H1 (cell line): ENCODE measurements around the gene EPHB1. TPM values are rescaled to one million over a fixed set of nuclear protein-coding genes. Genes with fewer than 3 reads are reported as not detected.
A peak's percentile ranks its signal among the peaks of the same experiment; 100 is the strongest.

Experiments used
- CTCF ChIA-PET: fragments of 300-600 bp; sonication (Branson Sonifier 250); formaldehyde crosslinking; loops from one replicate; lab custom pipeline; 2021; ENCODE audit not compliant: partially characterized antibody; lab: Charles Lee
- POLR2A ChIA-PET: fragments of 300-600 bp; sonication (Branson Sonifier 250); formaldehyde crosslinking; loops from one replicate; lab custom pipeline; 2021; ENCODE audit warnings: inconsistent platforms; ENCODE audit not compliant: partially characterized antibody; lab: Charles Lee
- DNase-seq, 2 experiments: peaks; one replicate each; pipeline versions ENCODE4 v3.0.0 to v3.0.0-alpha.2; 2010 to 2022; ENCODE audit warnings: low spot score in 2 of 2, low read depth in 1 of 2, mixed read lengths in 1 of 2
- FAIRE-seq: peaks from 2 replicates; lab custom pipeline; 2011; peaks lifted over from hg19 to GRCh38; lab: Jason Lieb, UNC
- H2AFZ ChIP-seq: 2 replicates; pipeline ENCODE4 v1.8.1; 2012; ENCODE audit warnings: low read length, inconsistent platforms
- H2AK5ac ChIP-seq: 2 replicates; pipeline ENCODE4 v1.6.1; 2013; ENCODE audit warnings: low read depth, low read length
- H2BK120ac ChIP-seq: replicated peaks from 2 replicates; pipeline ENCODE3; 2013; ENCODE audit warnings: low read depth, low read length, inconsistent platforms
- H2BK12ac ChIP-seq: 2 replicates; pipeline ENCODE4 v1.6.1; 2013; ENCODE audit warnings: low read depth, low read length
- H2BK15ac ChIP-seq: 2 replicates; pipeline ENCODE4 v1.6.1; 2013; ENCODE audit warnings: low read length
- H2BK20ac ChIP-seq: 2 replicates; pipeline ENCODE4 v1.6.1; 2013; ENCODE audit warnings: low read length
- H2BK5ac ChIP-seq: 2 replicates; pipeline ENCODE4 v1.6.1; 2013; ENCODE audit warnings: low read depth, low read length
- H3K14ac ChIP-seq: 2 replicates; pipeline ENCODE4 v1.6.1; 2013; ENCODE audit warnings: inconsistent platforms; ENCODE audit not compliant: insufficient read length
- H3K18ac ChIP-seq: 2 replicates; pipeline ENCODE4 v1.6.1; 2013; ENCODE audit warnings: low read length; ENCODE audit errors: extremely low read depth
- H3K23ac ChIP-seq: 2 replicates; pipeline ENCODE4 v1.6.1; 2013; ENCODE audit warnings: inconsistent platforms; ENCODE audit not compliant: insufficient read length
- H3K23me2 ChIP-seq: 2 replicates; pipeline ENCODE4 v1.6.1; 2013; ENCODE audit warnings: low read depth, low read length
- H3K27ac ChIP-seq: 2 replicates; pipeline ENCODE4 v1.6.1; 2011; ENCODE audit warnings: low read depth, low read length, inconsistent platforms
- H3K27me3 ChIP-seq, 4 experiments: replicated peaks in 1 of 4; 1 replicate in 1 of 4; 2 replicates in 3 of 4; pipeline versions ENCODE4 v1.6.1 to v1.8.1; 2011 to 2013; ENCODE audit warnings: low read length in 3 of 4, mild to moderate bottlenecking in 3 of 4, inconsistent platforms in 2 of 4, mixed read lengths in 2 of 4, moderate library complexity in 1 of 4; ENCODE audit not compliant: control insufficient read depth in 3 of 4, insufficient read depth in 3 of 4; ENCODE audit errors: extremely low read depth in 1 of 4
- H3K36me3 ChIP-seq, 4 experiments: 2 replicates each; pipeline versions ENCODE4 v1.6.1 to v1.8.1; 2011 to 2013; ENCODE audit warnings: mild to moderate bottlenecking in 4 of 4, low read length in 3 of 4, moderate library complexity in 2 of 4, control low read depth in 1 of 4, inconsistent platforms in 1 of 4; ENCODE audit not compliant: insufficient read depth in 4 of 4, control insufficient read depth in 2 of 4
- H3K4ac ChIP-seq: replicated peaks from 2 replicates; pipeline ENCODE3; 2013; ENCODE audit warnings: low read length, low read depth, mixed read lengths, inconsistent platforms; ENCODE audit not compliant: insufficient read length
- H3K4me1 ChIP-seq, 4 experiments: replicated peaks in 1 of 4; 1 replicate in 1 of 4; 2 replicates in 3 of 4; pipeline versions ENCODE4 v1.6.1 to v1.8.1; 2011 to 2013; ENCODE audit warnings: low read length in 3 of 4, inconsistent platforms in 2 of 4, mixed read lengths in 1 of 4; ENCODE audit not compliant: insufficient read depth in 4 of 4, control insufficient read depth in 3 of 4
- H3K4me2 ChIP-seq, 2 experiments: 2 replicates each; pipeline versions ENCODE4 v1.6.1 to v1.8.1; 2011 to 2013; ENCODE audit warnings: low read depth in 2 of 2, low read length in 2 of 2, control low read depth in 1 of 2, inconsistent platforms in 1 of 2, mild to moderate bottlenecking in 1 of 2; ENCODE audit not compliant: insufficient read depth in 1 of 2
- H3K4me3 ChIP-seq, 4 experiments: fragments of 200-600, 300-600 bp in 1 of 4; sonication (generic), shearing (Covaris generic), sonication (Bioruptor Twin) in 1 of 4; 2 replicates each; pipeline versions ENCODE4 v1.5.1 to v1.8.1; 2011 to 2016; ENCODE audit warnings: low read length in 4 of 4, low read depth in 3 of 4, control low read depth in 2 of 4, inconsistent platforms in 2 of 4, mild to moderate bottlenecking in 2 of 4, mixed read lengths in 1 of 4, moderate library complexity in 1 of 4; ENCODE audit not compliant: insufficient read depth in 2 of 4; ENCODE audit errors: extremely low read depth in 1 of 4
- H3K56ac ChIP-seq: replicated peaks from 2 replicates; pipeline ENCODE3; 2013; ENCODE audit warnings: low read depth, mild to moderate bottlenecking, mixed read lengths, low read length, inconsistent platforms; ENCODE audit not compliant: insufficient read length
- H3K79me1 ChIP-seq: 2 replicates; pipeline ENCODE4 v1.6.1; 2013; ENCODE audit warnings: low read depth, low read length, control low read depth
- H3K79me2 ChIP-seq, 2 experiments: 2 replicates each; pipeline versions ENCODE4 v1.6.1 to v1.8.1; 2012 to 2013; ENCODE audit warnings: low read length in 2 of 2, mild to moderate bottlenecking in 2 of 2, inconsistent platforms in 1 of 2; ENCODE audit not compliant: insufficient read depth in 2 of 2, control insufficient read depth in 1 of 2
- H3K9ac ChIP-seq, 4 experiments: replicated peaks in 1 of 4; 1 replicate in 1 of 4; 2 replicates in 3 of 4; pipeline versions ENCODE4 v1.6.1 to v1.8.1; 2011 to 2013; ENCODE audit warnings: low read depth in 3 of 4, low read length in 3 of 4, control low read depth in 2 of 4, mild to moderate bottlenecking in 2 of 4, moderate library complexity in 2 of 4, inconsistent platforms in 1 of 4; ENCODE audit errors: extremely low read depth in 1 of 4
- H3K9me3 ChIP-seq, 2 experiments: 2 replicates each; pipeline versions ENCODE4 v1.6.1 to v1.8.1; 2012 to 2013; ENCODE audit warnings: mild to moderate bottlenecking in 2 of 2, moderate library complexity in 2 of 2, control low read depth in 1 of 2, inconsistent platforms in 1 of 2, low read depth in 1 of 2, low read length in 1 of 2, mixed read lengths in 1 of 2; ENCODE audit not compliant: insufficient read depth in 2 of 2
- H4K20me1 ChIP-seq, 2 experiments: replicated peaks in 1 of 2; 2 replicates each; pipeline versions ENCODE3 to v1.8.1; 2011 to 2013; ENCODE audit warnings: inconsistent platforms in 2 of 2, low read length in 2 of 2, mild to moderate bottlenecking in 1 of 2; ENCODE audit not compliant: insufficient read depth in 2 of 2, control insufficient read depth in 1 of 2
- H4K5ac ChIP-seq: 2 replicates; pipeline ENCODE4 v1.6.1; 2013; ENCODE audit warnings: low read length, low read depth, mixed read lengths, inconsistent platforms; ENCODE audit not compliant: insufficient read length
- H4K8ac ChIP-seq: 2 replicates; pipeline ENCODE4 v1.8.0; 2013; ENCODE audit warnings: mild to moderate bottlenecking, moderate library complexity, low read length, inconsistent platforms; ENCODE audit not compliant: insufficient read depth; ENCODE audit errors: extremely low read depth
- H4K91ac ChIP-seq: replicated peaks from 2 replicates; pipeline ENCODE3; 2013; ENCODE audit warnings: low read length, mixed read lengths, inconsistent platforms; ENCODE audit not compliant: insufficient read length
- BACH1 ChIP-seq: IDR thresholded peaks from 2 replicates; pipeline ENCODE4 v1.6.1; 2012; ENCODE audit warnings: low read length, improper control_type of control experiment
- CHD1 ChIP-seq: IDR thresholded peaks from 2 replicates; pipeline ENCODE4 v1.6.1; 2012; ENCODE audit warnings: low read depth, low read length, improper control_type of control experiment
- EZH2 ChIP-seq: fragments of 200-600 bp; sonication (generic); IDR thresholded peaks from 2 replicates; pipeline ENCODE4 v1.7.1; 2012; ENCODE audit warnings: low read depth, mild to moderate bottlenecking, moderate library complexity, low read length, inconsistent platforms; ENCODE audit not compliant: severe bottlenecking
- GTF2F1 ChIP-seq: IDR thresholded peaks from 2 replicates; pipeline ENCODE4 v1.6.1; 2012; ENCODE audit warnings: low read depth, low read length, improper control_type of control experiment, borderline replicate concordance
- KDM4A ChIP-seq: IDR thresholded peaks from one replicate; pipeline ENCODE4 v1.7.1; 2012; ENCODE audit warnings: low read depth, mild to moderate bottlenecking, moderate library complexity, low read length, inconsistent platforms; ENCODE audit not compliant: severe bottlenecking
- NANOG ChIP-seq: IDR thresholded peaks from 2 replicates; pipeline ENCODE4 v1.6.1; 2011; ENCODE audit warnings: low read length, low read depth, mild to moderate bottlenecking, inconsistent platforms; ENCODE audit not compliant: insufficient read depth, poor library complexity, severe bottlenecking
- POLR2A ChIP-seq, 2 experiments: IDR thresholded peaks; 1 replicate in 1 of 2; 2 replicates in 1 of 2; pipeline ENCODE4 v1.6.1; 2011; ENCODE audit warnings: low read depth in 2 of 2, low read length in 2 of 2, mild to moderate bottlenecking in 2 of 2; ENCODE audit errors: control extremely low read depth in 1 of 2
- RNF2 ChIP-seq: fragments of 200-900, 300-1000 bp; sonication (generic); IDR thresholded peaks from 2 replicates; pipeline ENCODE4 v1.7.1; 2016; ENCODE audit warnings: borderline replicate concordance, low read depth, mild to moderate bottlenecking, antibody characterized with exemption, low read length; ENCODE audit not compliant: poor library complexity, severe bottlenecking; ENCODE audit errors: missing control alignments
- TAF1 ChIP-seq: IDR thresholded peaks from 2 replicates; pipeline ENCODE4 v1.6.1; 2011; ENCODE audit warnings: mild to moderate bottlenecking, low read depth, low read length
- WGBS, 2 experiments: shearing (Covaris generic) in 1 of 2; methylation state at CpG; one replicate each; pipeline versions ENCODE4 v1.1.6 to v1.1.7; 2013 to 2015; ENCODE audit warnings: low lambda C conversion rate in 2 of 2, mixed read lengths in 2 of 2, inconsistent platforms in 1 of 2, low coverage in 1 of 2, missing lambda C conversion rate in 1 of 2; ENCODE audit not compliant: insufficient replicate concordance in 2 of 2, insufficient coverage in 1 of 2, insufficient read length in 1 of 2; ENCODE audit errors: extremely low coverage in 1 of 2, missing lambda C conversion rate in 1 of 2; 5-methylcytosine and 5-hydroxymethylcytosine counted together
- polyA plus RNA-seq, 7 experiments: library from polyadenylated mRNA; depleted of rRNA in 3 of 7; stranded (reverse) in 5 of 7; unstranded in 2 of 7; fragments of >200 nt in 5 of 7; fragments of 200-250 nt in 2 of 7; gene quantifications; 1 replicate in 5 of 7; 2 replicates in 1 of 7; 4 replicates in 1 of 7; pipeline versions ENCODE4 v1.2.1 to v1.2.3, GENCODE V29; 2011 to 2013; ENCODE audit warnings: missing spikeins in 2 of 7, mixed read lengths in 2 of 7
- total RNA-seq: library from RNA; stranded (reverse); fragmentation: NEBNext Ultra II Directional; extraction: Animal tissue kit (Norgen Biotek cat#: 25700); gene quantifications from 2 replicates; pipeline ENCODE4 v1.2.1, GENCODE V29; 2021

Gene EPHB1
- total and polyA plus RNA-seq, 2 of the 8 experiments (the other 6 are each of a cell fraction or from before 2014, with no cell fraction given): 3.5 to 5.9 TPM

GRCh38 chr3:134797057-134797740, 2.1 kb downstream of the EPHB1 start:
- no peak overlapping the region for H3K14ac ChIP-seq
- peak overlapping the region; percentile 85 to 99 for H3K4me2 ChIP-seq
- H3K9me3 ChIP-seq: no peaks in the 10 kb centered on the region
- no peak overlapping the region for H2BK120ac ChIP-seq
- no peak overlapping the region for H2BK5ac ChIP-seq
- ChIA-PET POLR2A (interaction anchor here (0.6 to 2.1 kb wide), 3 partner anchors 8 to 13 kb away, joined by 3 to 7 read pairs (median 6); no protein-coding TSS in a partner anchor), CTCF (interaction anchor here (0.6 to 9.0 kb wide), 11 partner anchors 10 to 707 kb away, joined by 3 to 84 read pairs (median 5); no protein-coding TSS in a partner anchor)
- no peak overlapping the region for H3K27ac ChIP-seq
- H3K4ac ChIP-seq: no peak overlapping the region
- peaks cover 14 to 42% (median 33%) of the 10 kb centered on the region in 4 experiments for H3K27me3 ChIP-seq
- peaks cover 1 to 2% of the 10 kb centered on the region in 2 experiments for H4K20me1 ChIP-seq
- H3K23me2 ChIP-seq: peaks cover 19% of the 10 kb centered on the region; the same call in 1 of the 2 replicates
- DNase-seq (peak in 1 of 2 experiments; percentile 64), FAIRE-seq (no peak)
- H3K9ac ChIP-seq: peak overlapping the region in 2 of 4 experiments; percentile 20 to 35; a peak in 4 of 7 replicates
- peak overlapping the region; percentile 77; the same call in 1 of the 2 replicates for H2BK12ac ChIP-seq
- H3K4me3 ChIP-seq: peak overlapping the region; percentile 46 to 73 (median 67)
- peak overlapping the region; percentile 74 for H2AFZ ChIP-seq
- H4K8ac ChIP-seq: no peak overlapping the region; the same call in 1 of the 2 replicates
- no peak overlapping the region for H4K5ac ChIP-seq
- H3K18ac ChIP-seq: peak overlapping the region; percentile 48; the same call in 1 of the 2 replicates
- H2BK20ac ChIP-seq: no peak overlapping the region
- H3K79me1 ChIP-seq: no peaks in the 10 kb centered on the region; the same call in 1 of the 2 replicates
- no peak overlapping the region for H3K56ac ChIP-seq
- no peak overlapping the region for H2AK5ac ChIP-seq
- H3K23ac ChIP-seq: no peak overlapping the region
- WGBS, 2 experiments: 8% methylated on average over 31 of the region's 33 CpGs; no CpG with 5 or more reads in 1 of the 2 experiments
- no peak overlapping the region for H4K91ac ChIP-seq
- H3K4me1 ChIP-seq: peaks cover 3 to 17% (median 12%) of the 10 kb centered on the region in 4 experiments; a peak in 6 of 7 replicates
- no peak overlapping the region for H2BK15ac ChIP-seq
- H3K79me2 ChIP-seq: no peaks in the 10 kb centered on the region
- no peaks in the 10 kb centered on the region; a peak in 1 of 8 replicates for H3K36me3 ChIP-seq
- TF ChIP-seq TAF1 (no peak), CHD1 (no peak), EZH2 (peak; percentile 57), RNF2 (peak; percentile 27), NANOG (no peak), KDM4A (no peak), BACH1 (no peak), GTF2F1 (no peak), POLR2A (IDR thresholded peaks at IDR 0.05; ENCODE audit: control extremely low read depth in 1 of 2, low read depth in 2 of 2, low read length in 2 of 2) (no peak)
